Activated T-helper 17 cell treated with anti-CD3 and anti-CD28 coated beads, Interleukin-2, amount 50 U/mL, for 72 hours (primary cell): Measurements from ENCODE around the gene KIF21A. TPM values are rescaled to one million over a fixed set of nuclear protein-coding genes. Genes with fewer than 3 reads are reported as not detected.
"Not testable (repeated sequence)": the region's sequence is repeated elsewhere in the genome, so short reads cannot be mapped to it uniquely, and the experiment has no call there.

Source experiments
- ATAC-seq: fragments of 150-1000 bp; cut with Tn5 transposase; replicated peaks from 2 replicates; pipeline ENCODE4 v1.10.0; 2021; ENCODE audit warnings: mild to moderate bottlenecking, moderate library complexity
- H3K27ac Mint-ChIP-seq: one replicate; pipeline ENCODE4 v1.8.0; 2022; ENCODE audit warnings: mixed read lengths
- H3K27me3 Mint-ChIP-seq: one replicate; pipeline ENCODE4 v1.8.0; 2022; ENCODE audit warnings: mixed read lengths
- H3K36me3 Mint-ChIP-seq: one replicate; pipeline ENCODE4 v1.8.0; 2022; ENCODE audit warnings: low read depth, mild to moderate bottlenecking, mixed read lengths
- H3K4me1 Mint-ChIP-seq: one replicate; pipeline ENCODE4 v1.8.0; 2022; ENCODE audit warnings: mixed read lengths
- H3K4me3 Mint-ChIP-seq: one replicate; pipeline ENCODE4 v1.8.0; 2022; ENCODE audit warnings: mild to moderate bottlenecking, mixed read lengths
- H3K9me3 Mint-ChIP-seq: one replicate; pipeline ENCODE4 v1.8.0; 2022; ENCODE audit warnings: mixed read lengths
- total RNA-seq, 2 donors: library from RNA; stranded (reverse); gene quantifications; one replicate each; pipeline ENCODE4 v1.2.3, GENCODE V29; 2022

KIF21A gene, protein sequence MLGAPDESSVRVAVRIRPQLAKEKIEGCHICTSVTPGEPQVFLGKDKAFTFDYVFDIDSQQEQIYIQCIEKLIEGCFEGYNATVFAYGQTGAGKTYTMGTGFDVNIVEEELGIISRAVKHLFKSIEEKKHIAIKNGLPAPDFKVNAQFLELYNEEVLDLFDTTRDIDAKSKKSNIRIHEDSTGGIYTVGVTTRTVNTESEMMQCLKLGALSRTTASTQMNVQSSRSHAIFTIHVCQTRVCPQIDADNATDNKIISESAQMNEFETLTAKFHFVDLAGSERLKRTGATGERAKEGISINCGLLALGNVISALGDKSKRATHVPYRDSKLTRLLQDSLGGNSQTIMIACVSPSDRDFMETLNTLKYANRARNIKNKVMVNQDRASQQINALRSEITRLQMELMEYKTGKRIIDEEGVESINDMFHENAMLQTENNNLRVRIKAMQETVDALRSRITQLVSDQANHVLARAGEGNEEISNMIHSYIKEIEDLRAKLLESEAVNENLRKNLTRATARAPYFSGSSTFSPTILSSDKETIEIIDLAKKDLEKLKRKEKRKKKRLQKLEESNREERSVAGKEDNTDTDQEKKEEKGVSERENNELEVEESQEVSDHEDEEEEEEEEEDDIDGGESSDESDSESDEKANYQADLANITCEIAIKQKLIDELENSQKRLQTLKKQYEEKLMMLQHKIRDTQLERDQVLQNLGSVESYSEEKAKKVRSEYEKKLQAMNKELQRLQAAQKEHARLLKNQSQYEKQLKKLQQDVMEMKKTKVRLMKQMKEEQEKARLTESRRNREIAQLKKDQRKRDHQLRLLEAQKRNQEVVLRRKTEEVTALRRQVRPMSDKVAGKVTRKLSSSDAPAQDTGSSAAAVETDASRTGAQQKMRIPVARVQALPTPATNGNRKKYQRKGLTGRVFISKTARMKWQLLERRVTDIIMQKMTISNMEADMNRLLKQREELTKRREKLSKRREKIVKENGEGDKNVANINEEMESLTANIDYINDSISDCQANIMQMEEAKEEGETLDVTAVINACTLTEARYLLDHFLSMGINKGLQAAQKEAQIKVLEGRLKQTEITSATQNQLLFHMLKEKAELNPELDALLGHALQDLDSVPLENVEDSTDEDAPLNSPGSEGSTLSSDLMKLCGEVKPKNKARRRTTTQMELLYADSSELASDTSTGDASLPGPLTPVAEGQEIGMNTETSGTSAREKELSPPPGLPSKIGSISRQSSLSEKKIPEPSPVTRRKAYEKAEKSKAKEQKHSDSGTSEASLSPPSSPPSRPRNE (N-terminal part only)
- 10 to 100 TPM; 14.8 to 19.6 TPM for total RNA-seq

DNA sequence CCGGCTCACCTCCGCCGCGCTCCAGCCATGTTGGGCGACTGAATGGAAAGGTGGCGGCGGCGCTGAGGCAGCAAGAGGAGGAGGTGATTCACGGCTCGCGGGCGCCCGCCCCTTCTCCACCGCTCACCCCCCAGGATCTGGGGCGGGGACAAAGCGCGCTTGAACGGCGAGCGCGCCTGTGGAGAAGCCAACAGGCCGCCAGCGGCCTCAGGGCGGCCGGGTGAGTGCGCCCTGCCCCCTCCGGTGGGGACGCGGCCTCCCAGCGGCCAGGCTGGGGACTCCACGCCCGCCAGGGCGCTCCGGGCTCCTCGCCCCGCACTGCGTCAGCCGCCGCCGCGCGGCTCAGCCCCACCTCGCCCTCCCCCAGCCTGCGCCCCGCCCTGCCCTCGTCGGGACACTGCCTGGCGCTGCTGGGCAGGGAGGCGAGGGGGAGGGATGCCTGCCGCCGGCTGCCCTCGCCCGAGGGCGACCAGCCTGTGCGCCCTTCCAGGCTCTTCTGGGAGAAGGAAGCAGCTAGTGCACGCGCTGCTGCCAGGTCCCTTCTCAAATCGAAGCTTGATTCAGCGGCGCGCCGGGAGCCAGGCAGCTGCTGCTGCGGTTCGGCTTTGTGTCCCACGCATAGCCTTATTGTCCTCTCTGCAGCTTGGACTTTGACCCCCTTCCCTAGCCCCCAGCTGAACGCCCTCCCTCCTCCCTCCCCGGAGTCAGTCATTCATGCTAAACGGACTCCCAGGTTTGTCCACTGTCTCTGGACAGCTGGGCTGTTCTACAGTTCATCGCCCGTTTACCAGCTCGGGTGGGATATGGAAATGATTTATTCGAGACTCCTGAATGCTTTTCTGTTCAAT, at the start of gene KIF21A:
Gene KIF21A, minus strand, starts transcription at position 40 of the 848 bp plus-strand sequence. CDS start 150 bp downstream, outside the sequence.
- Mint-ChIP-seq H3K27ac (peak within 1 kb of the TSS; percentile 94), H3K27me3 (no peaks in the 10 kb centered on the region), H3K4me1 (peaks cover 13% of the 10 kb centered on the region)

DNA sequence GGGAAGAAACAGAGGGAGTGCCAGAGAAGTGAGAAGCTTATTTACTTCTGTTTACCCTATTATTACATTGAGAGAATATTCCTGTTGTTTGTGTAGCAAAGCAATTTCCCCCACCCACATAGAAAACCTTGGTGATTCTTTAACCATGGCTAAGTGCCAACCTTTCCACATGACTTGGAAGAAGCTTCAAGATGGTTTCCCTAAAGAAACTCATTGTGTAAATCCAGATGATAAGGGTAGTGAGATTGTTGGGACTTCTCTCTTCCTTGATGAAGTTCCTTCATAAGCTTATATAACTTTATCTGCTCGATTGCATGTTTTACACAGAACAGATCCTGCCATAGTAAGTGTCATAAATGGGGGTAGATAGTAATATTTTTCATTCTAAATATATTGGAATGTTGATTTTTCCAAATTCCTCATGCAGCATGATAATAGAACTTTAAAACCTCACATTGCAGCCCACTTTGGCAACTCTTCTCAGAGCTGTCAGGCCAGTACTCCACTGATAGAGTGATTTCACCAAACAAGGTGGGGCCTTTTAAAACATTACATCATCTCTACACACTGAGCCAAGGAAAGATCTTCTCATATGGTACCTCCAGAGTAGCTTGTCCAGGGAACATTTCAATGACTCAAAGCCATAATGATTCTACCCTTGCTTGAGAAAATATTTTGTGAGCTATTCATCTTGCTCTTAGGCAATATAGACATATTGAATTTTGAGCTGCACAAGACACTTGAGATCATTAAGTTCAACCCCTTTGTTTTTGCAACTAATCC, 47.8 kb upstream of the KIF21A start:
- Mint-ChIP-seq H3K4me1 (no peaks in the 10 kb centered on the region), H3K36me3 (no peaks in the 10 kb centered on the region), H3K27ac (no peak overlapping the region), H3K9me3 (no peaks in the 10 kb centered on the region), H3K4me3 (no peak overlapping the region), H3K27me3 (no peaks in the 10 kb centered on the region)
- ATAC-seq: no peak

More for the DNA sequence above, at the start of gene KIF21A:
- peak; percentile 92 for ATAC-seq
- H3K4me3 Mint-ChIP-seq: peak within 1 kb of the TSS; percentile 97
- H3K9me3 Mint-ChIP-seq: no peaks in the 10 kb centered on the region
- peaks cover 6% of the 10 kb centered on the region for H3K36me3 Mint-ChIP-seq

DNA sequence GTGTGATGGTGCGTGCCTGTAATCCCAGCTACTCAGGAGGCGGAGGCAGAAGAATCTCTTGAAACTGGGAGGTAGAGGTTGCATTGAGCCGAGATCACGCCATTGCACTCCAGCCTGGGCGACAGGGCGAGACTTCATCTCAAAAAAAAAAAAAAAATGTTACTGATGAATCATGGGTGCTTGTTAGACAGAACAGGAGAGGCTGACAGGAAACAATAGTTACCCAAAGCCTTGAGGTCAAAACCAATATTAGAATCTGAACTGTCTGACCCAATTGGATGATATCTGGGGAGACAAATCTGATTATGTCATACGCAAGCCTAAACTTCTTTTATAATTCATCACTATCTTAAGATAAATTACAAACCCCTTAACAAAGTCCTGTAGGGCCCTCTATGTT, 40.7 kb upstream of the KIF21A start:
- Mint-ChIP-seq H3K4me3 (no peak overlapping the region), H3K36me3 (peaks cover 4% of the 10 kb centered on the region), H3K27me3 (no peaks in the 10 kb centered on the region), H3K9me3 (no peaks in the 10 kb centered on the region), H3K27ac (no peak overlapping the region), H3K4me1 (no peaks in the 10 kb centered on the region)
- ATAC-seq: peak; percentile 39

DNA sequence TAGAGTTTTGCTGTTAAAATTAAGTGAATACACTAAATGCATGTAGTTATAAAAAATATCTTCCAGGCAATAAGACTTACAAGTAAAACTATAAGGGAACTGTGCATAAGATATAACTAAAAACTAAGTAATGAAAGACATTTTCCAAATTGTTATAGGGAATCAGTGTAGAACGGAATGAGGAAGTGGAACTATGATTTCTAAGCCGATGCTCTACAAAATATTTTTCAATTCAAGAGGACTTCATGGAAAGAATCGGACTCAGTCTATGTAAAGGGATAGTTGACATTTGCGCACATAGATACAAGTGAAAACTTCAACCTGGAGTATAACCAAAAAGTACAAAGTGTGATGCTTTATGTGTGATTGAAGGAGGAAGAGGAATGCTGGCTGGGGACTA, 40.1 kb upstream of the KIF21A start:
- Mint-ChIP-seq H3K36me3 (peaks cover 8% of the 10 kb centered on the region), H3K4me1 (no peaks in the 10 kb centered on the region), H3K9me3 (no peaks in the 10 kb centered on the region), H3K27ac (no peak overlapping the region), H3K4me3 (no peak overlapping the region), H3K27me3 (no peaks in the 10 kb centered on the region)
- no peak for ATAC-seq

DNA sequence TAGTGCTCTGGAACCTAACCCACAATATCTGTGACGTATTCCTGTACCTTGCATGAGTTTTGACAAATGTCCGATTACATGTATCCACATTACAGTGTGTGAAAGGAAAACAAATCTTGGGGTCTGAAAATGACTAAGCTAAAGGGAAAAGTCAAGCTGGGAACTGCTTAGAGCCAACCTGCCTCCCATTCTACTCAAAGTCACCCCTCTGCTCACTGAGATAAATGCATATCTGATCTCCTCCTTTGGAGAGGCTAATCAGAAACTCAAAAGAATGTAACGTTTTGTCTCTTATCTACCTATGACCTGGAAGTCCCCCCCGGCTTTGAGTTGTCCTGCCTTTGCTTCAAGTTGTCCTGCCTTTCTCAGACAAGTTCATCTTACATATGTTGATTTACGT, 34.0 kb upstream of the KIF21A start:
- ATAC-seq: no peak
- Mint-ChIP-seq H3K27me3 (no peaks in the 10 kb centered on the region), H3K27ac (no peak overlapping the region), H3K4me3 (no peak overlapping the region), H3K36me3 (peaks cover 8% of the 10 kb centered on the region), H3K9me3 (peaks cover 3% of the 10 kb centered on the region), H3K4me1 (no peaks in the 10 kb centered on the region)

DNA sequence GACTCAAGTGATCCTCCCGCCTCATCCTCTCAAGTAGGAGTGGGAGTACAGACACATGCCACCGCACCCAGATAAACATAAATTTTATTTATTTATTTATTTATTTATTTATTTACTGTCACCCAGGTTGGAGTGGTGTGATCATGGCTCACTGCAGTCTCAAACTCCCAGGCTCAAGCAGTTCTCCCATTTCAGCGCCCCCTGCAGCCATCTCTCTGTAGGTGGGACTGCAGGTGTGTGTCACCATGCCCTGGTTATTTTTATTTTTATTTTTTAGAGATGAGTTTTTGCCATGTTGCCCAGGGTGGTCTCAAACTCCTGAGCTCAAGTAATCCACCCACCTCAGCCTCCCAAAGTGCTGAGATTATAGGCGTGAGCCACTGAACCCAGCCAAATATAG, 33.2 kb upstream of the KIF21A start:
- H3K36me3 Mint-ChIP-seq: peaks cover 8% of the 10 kb centered on the region
- no peak for ATAC-seq
- H3K9me3 Mint-ChIP-seq: peaks cover 3% of the 10 kb centered on the region
- no peaks in the 10 kb centered on the region for H3K4me1 Mint-ChIP-seq
- H3K27me3 Mint-ChIP-seq: no peaks in the 10 kb centered on the region
- H3K4me3 Mint-ChIP-seq: no peak overlapping the region
- no peak overlapping the region for H3K27ac Mint-ChIP-seq

DNA sequence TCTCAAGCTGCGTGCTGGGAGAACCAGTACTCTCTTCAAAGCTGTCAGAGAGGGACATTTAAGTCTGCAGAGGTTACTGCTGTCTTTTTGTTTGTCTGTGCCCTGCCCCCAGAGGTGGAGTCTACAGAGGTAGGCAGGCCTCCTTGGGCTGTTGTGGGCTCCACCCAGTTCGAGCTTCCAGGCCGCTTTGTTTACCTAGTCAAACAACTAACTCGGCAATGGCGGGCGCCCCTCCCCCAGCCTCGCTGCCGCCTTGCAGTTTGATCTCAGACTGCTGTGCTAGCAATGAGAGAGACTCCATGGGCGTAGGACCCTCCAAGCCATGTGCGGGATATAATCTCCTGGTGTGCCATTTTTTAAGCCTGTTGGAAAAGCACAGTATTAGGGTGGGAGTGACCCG, 32.2 kb upstream of the KIF21A start:
- not testable (repeated sequence) for H3K27me3 Mint-ChIP-seq, ATAC-seq, H3K9me3 Mint-ChIP-seq, H3K36me3 Mint-ChIP-seq, H3K27ac Mint-ChIP-seq, H3K4me3 Mint-ChIP-seq, H3K4me1 Mint-ChIP-seq

DNA sequence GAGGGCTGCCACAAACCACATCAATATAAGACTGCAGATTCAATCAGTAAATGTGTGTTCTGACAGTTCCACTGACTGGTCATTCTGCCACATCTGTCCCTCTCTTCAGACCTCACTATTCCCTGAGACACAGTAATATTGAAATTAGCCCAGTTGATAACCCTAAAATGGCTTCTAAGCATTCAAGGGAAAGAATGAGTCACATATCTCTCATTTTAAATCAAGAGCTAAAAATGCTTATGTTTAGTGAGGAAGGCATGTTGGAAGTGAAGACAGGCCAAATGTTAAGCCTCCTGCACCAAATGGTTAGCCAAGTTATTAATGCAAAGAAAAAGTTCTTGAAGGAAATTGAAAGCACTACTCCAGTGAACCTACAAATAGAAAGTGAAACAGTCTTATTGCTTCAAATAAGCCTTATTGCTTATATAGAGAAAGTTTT, 24.5 kb upstream of the KIF21A start:
- Mint-ChIP-seq H3K36me3 (no peaks in the 10 kb centered on the region), H3K4me1 (peaks cover 7% of the 10 kb centered on the region), H3K27ac (peak overlapping the region; percentile 82), H3K9me3 (no peaks in the 10 kb centered on the region), H3K4me3 (peak overlapping the region; percentile 36), H3K27me3 (no peaks in the 10 kb centered on the region)
- ATAC-seq: peak; percentile 98

DNA sequence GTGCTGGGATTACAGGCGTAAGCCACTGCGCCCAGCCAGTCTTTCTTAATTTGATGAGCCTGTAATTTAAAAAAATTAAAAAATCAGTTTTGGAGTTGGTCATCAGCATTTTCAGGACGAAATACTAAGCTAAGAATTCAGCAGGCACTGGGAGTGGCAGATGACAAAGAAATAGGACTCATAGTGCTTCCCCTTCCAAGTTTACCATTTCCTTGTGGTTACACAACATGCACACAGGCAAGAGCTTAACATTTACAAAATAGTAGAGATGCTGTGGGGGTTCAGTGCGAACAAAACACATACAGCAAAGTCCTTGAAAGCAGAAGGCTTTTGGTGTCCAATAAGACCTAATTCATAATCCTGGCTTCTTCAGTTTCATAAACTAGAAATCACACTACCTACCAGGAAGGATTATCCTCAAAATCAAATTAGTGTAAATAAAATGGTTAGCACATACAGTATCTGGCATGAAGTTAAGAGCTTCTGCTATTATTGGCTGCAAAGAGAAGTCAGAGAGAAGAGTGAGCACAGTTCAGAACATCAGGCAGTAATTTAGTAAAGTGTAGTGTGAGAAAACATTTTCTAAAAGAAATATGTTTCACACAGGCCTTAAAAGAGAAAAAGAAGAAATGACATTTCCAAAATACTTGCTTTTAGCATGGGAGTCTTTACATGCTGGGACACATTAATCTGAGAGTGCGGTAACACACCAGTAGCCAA, 22.2 kb upstream of the KIF21A start:
- ATAC-seq: no peak
- H3K4me1 Mint-ChIP-seq: peaks cover 7% of the 10 kb centered on the region
- no peak overlapping the region for H3K4me3 Mint-ChIP-seq
- no peaks in the 10 kb centered on the region for H3K27me3 Mint-ChIP-seq
- H3K9me3 Mint-ChIP-seq: peaks cover 4% of the 10 kb centered on the region
- H3K27ac Mint-ChIP-seq: no peak overlapping the region
- H3K36me3 Mint-ChIP-seq: no peaks in the 10 kb centered on the region

DNA sequence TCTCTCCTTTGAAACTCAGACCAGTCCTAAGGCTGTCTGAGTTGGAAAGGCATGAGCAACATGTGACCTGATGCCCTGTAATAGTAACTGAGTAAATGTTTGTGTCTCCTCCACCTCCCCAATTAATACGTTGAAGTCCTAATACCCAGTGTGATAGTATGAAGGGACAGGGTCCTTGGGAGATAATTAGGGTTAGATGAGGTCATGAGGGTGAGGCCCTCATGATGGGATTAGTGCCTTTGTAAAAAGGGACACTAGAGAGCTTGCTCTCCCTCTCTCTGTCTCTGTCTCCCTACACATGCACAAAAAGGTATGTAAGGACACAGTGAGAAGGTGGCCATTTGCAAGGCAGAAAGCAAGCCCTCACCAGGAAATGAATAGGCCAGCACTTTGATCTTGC, 18.1 kb upstream of the KIF21A start:
- H3K4me3 Mint-ChIP-seq: no peak overlapping the region
- H3K27me3 Mint-ChIP-seq: no peaks in the 10 kb centered on the region
- peaks cover 4% of the 10 kb centered on the region for H3K9me3 Mint-ChIP-seq
- no peaks in the 10 kb centered on the region for H3K4me1 Mint-ChIP-seq
- H3K27ac Mint-ChIP-seq: no peak overlapping the region
- no peak for ATAC-seq
- H3K36me3 Mint-ChIP-seq: no peaks in the 10 kb centered on the region

DNA sequence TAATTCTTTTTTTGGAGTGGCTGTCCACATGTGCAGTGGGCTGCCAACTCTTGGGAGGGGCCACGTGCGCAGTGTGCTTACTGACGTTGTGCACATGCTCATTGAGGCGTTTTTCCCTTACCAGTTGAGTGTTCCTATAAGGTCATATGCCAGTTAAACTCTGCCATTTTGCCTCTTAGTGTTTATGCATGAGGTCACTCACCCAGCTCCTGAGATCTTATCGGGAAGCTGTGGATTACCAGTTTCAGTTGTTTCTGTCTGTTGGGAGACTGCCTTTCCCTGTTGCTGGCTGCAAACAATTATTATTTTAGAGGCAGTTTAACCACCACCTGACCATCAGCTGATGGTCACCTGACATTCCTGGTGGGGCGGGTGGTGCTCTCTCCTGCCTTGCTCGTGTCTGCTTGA, 16.1 kb upstream of the KIF21A start:
- no peak for ATAC-seq

DNA sequence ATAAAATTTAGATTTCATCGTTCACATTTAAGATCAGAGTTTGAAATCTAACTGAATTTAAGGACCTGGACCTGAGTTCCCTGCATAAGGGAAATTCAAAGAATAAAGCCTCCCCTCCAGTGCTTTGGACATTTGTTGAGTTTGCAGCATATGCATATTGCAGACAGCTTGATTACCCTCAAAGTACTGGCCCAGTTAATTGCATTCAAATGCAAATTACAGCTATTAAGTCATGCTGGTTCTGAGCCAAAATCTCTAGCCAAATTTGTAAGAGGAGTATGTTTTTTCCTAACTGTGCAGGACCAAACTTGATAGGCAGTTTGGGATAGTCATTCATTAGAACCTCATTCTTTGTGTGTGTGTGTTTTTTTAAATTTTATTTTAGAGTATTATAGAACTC, 9.1 kb upstream of the KIF21A start:
- no peak for ATAC-seq

More for the DNA sequence above, 16.1 kb upstream of the KIF21A start:
- Mint-ChIP-seq H3K4me1 (no peaks in the 10 kb centered on the region), H3K27me3 (no peaks in the 10 kb centered on the region), H3K4me3 (no peak overlapping the region), H3K27ac (no peak overlapping the region), H3K36me3 (no peaks in the 10 kb centered on the region), H3K9me3 (peaks cover 4% of the 10 kb centered on the region)

More for the DNA sequence above, 9.1 kb upstream of the KIF21A start:
- H3K4me1 Mint-ChIP-seq: no peaks in the 10 kb centered on the region
- no peaks in the 10 kb centered on the region for H3K36me3 Mint-ChIP-seq
- no peaks in the 10 kb centered on the region for H3K9me3 Mint-ChIP-seq
- no peaks in the 10 kb centered on the region for H3K27me3 Mint-ChIP-seq
- no peak overlapping the region for H3K4me3 Mint-ChIP-seq
- H3K27ac Mint-ChIP-seq: no peak overlapping the region
